HEK293 (cell line): ENCODE data around the gene AURKB.

Experiments
- EGR2 ChIP-seq: fragments of 450-650 bp; formaldehyde crosslinking; IDR thresholded peaks from 2 replicates; pipeline ENCODE4 v1.5.1; 2016; ENCODE audit warnings: low read depth, missing biosample characterization, missing genetic modification characterization
- FEZF1 ChIP-seq: fragments of 450-650 bp; formaldehyde crosslinking; IDR thresholded peaks from 2 replicates; pipeline ENCODE4 v1.5.1; 2016; ENCODE audit warnings: missing biosample characterization, missing genetic modification characterization
- GLIS2 ChIP-seq: fragments of 450-650 bp; formaldehyde crosslinking; IDR thresholded peaks from 2 replicates; pipeline ENCODE4 v1.5.1; 2016; ENCODE audit warnings: missing biosample characterization, missing genetic modification characterization
- KLF10 ChIP-seq: fragments of 450-650 bp; IDR thresholded peaks from 2 replicates; pipeline ENCODE4 v1.5.1; 2018; ENCODE audit warnings: missing biosample characterization, mild to moderate bottlenecking, missing genetic modification characterization
- OSR2 ChIP-seq: fragments of 450-650 bp; formaldehyde crosslinking; IDR thresholded peaks from 2 replicates; pipeline ENCODE4 v1.5.1; 2016; ENCODE audit warnings: missing biosample characterization, missing genetic modification characterization
- OVOL3 ChIP-seq: fragments of 450-650 bp; formaldehyde crosslinking; IDR thresholded peaks from 2 replicates; pipeline ENCODE4 v1.5.1; 2016; ENCODE audit warnings: missing biosample characterization, missing genetic modification characterization
- REPIN1 ChIP-seq: fragments of 450-650 bp; formaldehyde crosslinking; IDR thresholded peaks from 2 replicates; pipeline ENCODE4 v1.5.1; 2017; ENCODE audit warnings: missing biosample characterization, missing genetic modification characterization, low read depth
- ZBTB21 ChIP-seq: fragments of 450-650 bp; formaldehyde crosslinking; IDR thresholded peaks from 2 replicates; pipeline ENCODE4 v1.5.1; 2017; ENCODE audit warnings: missing biosample characterization, missing genetic modification characterization
- ZFHX2 ChIP-seq: fragments of 450-650 bp; formaldehyde crosslinking; conservative IDR thresholded peaks from 2 replicates; pipeline ENCODE4 v1.5.1; 2016; ENCODE audit warnings: missing biosample characterization, missing genetic modification characterization
- ZFP3 ChIP-seq: fragments of 450-650 bp; formaldehyde crosslinking; IDR thresholded peaks from 2 replicates; pipeline ENCODE4 v1.5.1; 2016; ENCODE audit warnings: low read depth, missing biosample characterization, missing genetic modification characterization
- ZNF114 ChIP-seq: fragments of 450-650 bp; formaldehyde crosslinking; IDR thresholded peaks from 2 replicates; pipeline ENCODE4 v1.5.0; 2017; ENCODE audit warnings: missing biosample characterization, missing genetic modification characterization
- ZNF23 ChIP-seq: fragments of 450-650 bp; formaldehyde crosslinking; IDR thresholded peaks from 2 replicates; pipeline ENCODE4 v1.5.1; 2016; ENCODE audit warnings: missing biosample characterization, missing genetic modification characterization, borderline replicate concordance
- ZNF248 ChIP-seq: fragments of 450-650 bp; formaldehyde crosslinking; IDR thresholded peaks from 2 replicates; pipeline ENCODE4 v1.5.1; 2017; ENCODE audit warnings: missing biosample characterization, missing genetic modification characterization
- ZNF350 ChIP-seq: fragments of 450-650 bp; formaldehyde crosslinking; IDR thresholded peaks from 2 replicates; pipeline ENCODE4 v1.5.0; 2017; ENCODE audit warnings: missing biosample characterization, mild to moderate bottlenecking, missing genetic modification characterization
- ZNF394 ChIP-seq: fragments of 450-650 bp; formaldehyde crosslinking; IDR thresholded peaks from 2 replicates; pipeline ENCODE4 v1.5.1; 2016; ENCODE audit warnings: missing biosample characterization, missing genetic modification characterization, mild to moderate bottlenecking, moderate library complexity, borderline replicate concordance
- ZNF549 ChIP-seq: fragments of 450-650 bp; IDR thresholded peaks from 2 replicates; pipeline ENCODE4 v1.5.1; 2018; ENCODE audit warnings: missing biosample characterization, missing genetic modification characterization, mild to moderate bottlenecking, inconsistent platforms, moderate library complexity
- ZNF561 ChIP-seq: fragments of 450-650 bp; IDR thresholded peaks from 2 replicates; pipeline ENCODE4 v1.5.1; 2018; ENCODE audit warnings: missing biosample characterization, missing genetic modification characterization, borderline replicate concordance
- ZNF660 ChIP-seq: fragments of 450-650 bp; IDR thresholded peaks from 2 replicates; pipeline ENCODE4 v1.5.1; 2018; ENCODE audit warnings: missing biosample characterization, mild to moderate bottlenecking, missing genetic modification characterization
- ZNF768 ChIP-seq: fragments of 450-650 bp; formaldehyde crosslinking; IDR thresholded peaks from 2 replicates; pipeline ENCODE4 v1.5.1; 2018; ENCODE audit warnings: missing biosample characterization, mild to moderate bottlenecking, missing genetic modification characterization
- TF ChIP-seq, protein P1 (sequence below): fragments of 450-650 bp; formaldehyde crosslinking; conservative IDR thresholded peaks from 2 replicates; pipeline ENCODE4 v1.5.1; 2016; ENCODE audit warnings: low read depth, missing biosample characterization, missing genetic modification characterization
- TF ChIP-seq, protein P2 (sequence below): fragments of 450-650 bp; formaldehyde crosslinking; IDR thresholded peaks from 2 replicates; pipeline ENCODE4; 2016; ENCODE audit warnings: missing biosample characterization, missing genetic modification characterization
- TF ChIP-seq, protein P3 (sequence below): fragments of 450-650 bp; formaldehyde crosslinking; optimal IDR thresholded peaks from 2 replicates; pipeline ENCODE3; 2016; ENCODE audit warnings: missing biosample characterization, mild to moderate bottlenecking, missing genetic modification characterization
- TF ChIP-seq, protein P4 (sequence below): IDR thresholded peaks from 2 replicates; pipeline ENCODE4 v1.6.1; 2011; ENCODE audit warnings: mild to moderate bottlenecking, low read depth, low read length, borderline replicate concordance
- TF ChIP-seq, protein P5 (sequence below): fragments of 450-650 bp; formaldehyde crosslinking; IDR thresholded peaks from 2 replicates; pipeline ENCODE4 v1.5.1; 2016; ENCODE audit warnings: missing biosample characterization, missing genetic modification characterization
- TF ChIP-seq, protein P6 (sequence below): fragments of 450-650 bp; formaldehyde crosslinking; IDR thresholded peaks from 2 replicates; pipeline ENCODE4 v1.5.1; 2016; ENCODE audit warnings: missing biosample characterization, missing genetic modification characterization
- TF ChIP-seq, protein P7 (sequence below): fragments of 450-650 bp; formaldehyde crosslinking; IDR thresholded peaks from 2 replicates; pipeline ENCODE4 v1.5.1; 2016; ENCODE audit warnings: missing biosample characterization, missing genetic modification characterization, borderline replicate concordance

AURKB gene

DNA sequence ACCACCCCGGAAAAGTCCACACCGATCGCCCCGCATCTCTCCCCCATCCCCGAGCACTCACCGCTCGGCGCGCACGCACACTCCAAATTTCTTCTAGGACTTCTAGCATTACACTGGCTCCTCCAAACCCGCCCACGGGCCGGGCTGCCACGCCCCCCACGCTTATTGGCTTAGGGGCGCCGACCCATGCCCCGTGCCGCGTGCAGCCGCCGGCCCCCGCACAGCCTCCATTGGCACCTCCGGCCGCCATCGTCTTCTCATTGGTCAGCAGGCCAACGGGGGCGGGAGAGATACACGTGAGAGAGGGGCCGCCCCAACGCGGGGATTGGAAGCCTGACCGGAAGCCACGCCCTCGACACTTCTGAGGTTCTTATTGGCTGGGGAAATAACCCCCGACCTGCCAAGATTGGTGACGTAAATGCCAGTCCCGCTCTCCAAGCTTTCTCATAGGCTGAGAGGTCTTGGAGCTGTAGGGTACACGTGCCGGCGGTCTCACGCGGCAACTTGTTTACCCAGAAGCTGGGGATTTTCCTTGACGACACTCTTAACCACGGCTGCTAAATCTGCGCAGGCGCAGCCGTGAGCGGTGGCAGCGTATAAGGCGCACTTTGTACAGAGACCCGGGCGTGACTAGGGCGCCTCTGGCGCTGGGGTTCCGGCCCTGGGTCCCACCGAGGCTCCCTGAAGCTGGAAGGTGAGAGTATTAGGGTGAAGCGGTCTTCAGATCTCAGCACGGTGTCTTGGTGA, 54.0 kb downstream of the AURKB start (continued):
- TF ChIP-seq, protein P1, sequence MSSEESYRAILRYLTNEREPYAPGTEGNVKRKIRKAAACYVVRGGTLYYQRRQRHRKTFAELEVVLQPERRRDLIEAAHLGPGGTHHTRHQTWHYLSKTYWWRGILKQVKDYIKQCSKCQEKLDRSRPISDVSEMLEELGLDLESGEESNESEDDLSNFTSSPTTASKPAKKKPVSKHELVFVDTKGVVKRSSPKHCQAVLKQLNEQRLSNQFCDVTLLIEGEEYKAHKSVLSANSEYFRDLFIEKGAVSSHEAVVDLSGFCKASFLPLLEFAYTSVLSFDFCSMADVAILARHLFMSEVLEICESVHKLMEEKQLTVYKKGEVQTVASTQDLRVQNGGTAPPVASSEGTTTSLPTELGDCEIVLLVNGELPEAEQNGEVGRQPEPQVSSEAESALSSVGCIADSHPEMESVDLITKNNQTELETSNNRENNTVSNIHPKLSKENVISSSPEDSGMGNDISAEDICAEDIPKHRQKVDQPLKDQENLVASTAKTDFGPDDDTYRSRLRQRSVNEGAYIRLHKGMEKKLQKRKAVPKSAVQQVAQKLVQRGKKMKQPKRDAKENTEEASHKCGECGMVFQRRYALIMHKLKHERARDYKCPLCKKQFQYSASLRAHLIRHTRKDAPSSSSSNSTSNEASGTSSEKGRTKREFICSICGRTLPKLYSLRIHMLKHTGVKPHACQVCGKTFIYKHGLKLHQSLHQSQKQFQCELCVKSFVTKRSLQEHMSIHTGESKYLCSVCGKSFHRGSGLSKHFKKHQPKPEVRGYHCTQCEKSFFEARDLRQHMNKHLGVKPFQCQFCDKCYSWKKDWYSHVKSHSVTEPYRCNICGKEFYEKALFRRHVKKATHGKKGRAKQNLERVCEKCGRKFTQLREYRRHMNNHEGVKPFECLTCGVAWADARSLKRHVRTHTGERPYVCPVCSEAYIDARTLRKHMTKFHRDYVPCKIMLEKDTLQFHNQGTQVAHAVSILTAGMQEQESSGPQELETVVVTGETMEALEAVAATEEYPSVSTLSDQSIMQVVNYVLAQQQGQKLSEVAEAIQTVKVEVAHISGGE (tag by site-specific recombination): peak; percentile 96
- TF ChIP-seq OSR2 (tag by site-specific recombination) (peak; percentile 85), ZNF768 (tag by site-specific recombination) (no peak), ZNF394 (tag by site-specific recombination) (peak; percentile 62; the same call in 1 of the 2 replicates), EGR2 (tag by site-specific recombination) (peak; percentile 98), ZNF114 (no peak), ZNF660 (tag by site-specific recombination) (peak; percentile 73; the same call in 1 of the 2 replicates), ZFHX2 (tag by site-specific recombination) (peak; percentile 99), ZNF23 (tag by site-specific recombination) (no peak), ZBTB21 (tag by site-specific recombination) (peak; percentile 72), ZNF549 (tag by site-specific recombination) (no peak), ZFP3 (tag by site-specific recombination) (no peak), FEZF1 (no peak), REPIN1 (tag by site-specific recombination) (no peak), ZNF350 (no peak), OVOL3 (tag by site-specific recombination) (no peak), ZNF248 (tag by site-specific recombination) (no peak), GLIS2 (tag by site-specific recombination) (peak; percentile 94), KLF10 (peak; percentile 100), ZNF561 (no peak; the same call in 1 of the 2 replicates)
- TF ChIP-seq, protein P2, sequence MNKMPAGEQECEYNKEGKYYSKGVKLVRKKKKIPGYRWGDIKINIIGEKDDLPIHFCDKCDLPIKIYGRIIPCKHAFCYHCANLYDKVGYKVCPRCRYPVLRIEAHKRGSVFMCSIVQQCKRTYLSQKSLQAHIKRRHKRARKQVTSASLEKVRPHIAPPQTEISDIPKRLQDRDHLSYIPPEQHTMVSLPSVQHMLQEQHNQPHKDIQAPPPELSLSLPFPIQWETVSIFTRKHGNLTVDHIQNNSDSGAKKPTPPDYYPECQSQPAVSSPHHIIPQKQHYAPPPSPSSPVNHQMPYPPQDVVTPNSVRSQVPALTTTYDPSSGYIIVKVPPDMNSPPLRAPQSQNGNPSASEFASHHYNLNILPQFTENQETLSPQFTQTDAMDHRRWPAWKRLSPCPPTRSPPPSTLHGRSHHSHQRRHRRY (tag by site-specific recombination): no peak
- TF ChIP-seq, protein P3, sequence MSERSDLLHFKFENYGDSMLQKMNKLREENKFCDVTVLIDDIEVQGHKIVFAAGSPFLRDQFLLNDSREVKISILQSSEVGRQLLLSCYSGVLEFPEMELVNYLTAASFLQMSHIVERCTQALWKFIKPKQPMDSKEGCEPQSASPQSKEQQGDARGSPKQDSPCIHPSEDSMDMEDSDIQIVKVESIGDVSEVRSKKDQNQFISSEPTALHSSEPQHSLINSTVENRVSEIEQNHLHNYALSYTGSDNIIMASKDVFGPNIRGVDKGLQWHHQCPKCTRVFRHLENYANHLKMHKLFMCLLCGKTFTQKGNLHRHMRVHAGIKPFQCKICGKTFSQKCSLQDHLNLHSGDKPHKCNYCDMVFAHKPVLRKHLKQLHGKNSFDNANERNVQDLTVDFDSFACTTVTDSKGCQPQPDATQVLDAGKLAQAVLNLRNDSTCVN (tag by site-specific recombination): peak; percentile 72
- TF ChIP-seq, protein P4, sequence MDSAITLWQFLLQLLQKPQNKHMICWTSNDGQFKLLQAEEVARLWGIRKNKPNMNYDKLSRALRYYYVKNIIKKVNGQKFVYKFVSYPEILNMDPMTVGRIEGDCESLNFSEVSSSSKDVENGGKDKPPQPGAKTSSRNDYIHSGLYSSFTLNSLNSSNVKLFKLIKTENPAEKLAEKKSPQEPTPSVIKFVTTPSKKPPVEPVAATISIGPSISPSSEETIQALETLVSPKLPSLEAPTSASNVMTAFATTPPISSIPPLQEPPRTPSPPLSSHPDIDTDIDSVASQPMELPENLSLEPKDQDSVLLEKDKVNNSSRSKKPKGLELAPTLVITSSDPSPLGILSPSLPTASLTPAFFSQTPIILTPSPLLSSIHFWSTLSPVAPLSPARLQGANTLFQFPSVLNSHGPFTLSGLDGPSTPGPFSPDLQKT: 0 out of 2 replicates have a peak, but pooled peaks have one; percentile 46
- TF ChIP-seq, protein P5, sequence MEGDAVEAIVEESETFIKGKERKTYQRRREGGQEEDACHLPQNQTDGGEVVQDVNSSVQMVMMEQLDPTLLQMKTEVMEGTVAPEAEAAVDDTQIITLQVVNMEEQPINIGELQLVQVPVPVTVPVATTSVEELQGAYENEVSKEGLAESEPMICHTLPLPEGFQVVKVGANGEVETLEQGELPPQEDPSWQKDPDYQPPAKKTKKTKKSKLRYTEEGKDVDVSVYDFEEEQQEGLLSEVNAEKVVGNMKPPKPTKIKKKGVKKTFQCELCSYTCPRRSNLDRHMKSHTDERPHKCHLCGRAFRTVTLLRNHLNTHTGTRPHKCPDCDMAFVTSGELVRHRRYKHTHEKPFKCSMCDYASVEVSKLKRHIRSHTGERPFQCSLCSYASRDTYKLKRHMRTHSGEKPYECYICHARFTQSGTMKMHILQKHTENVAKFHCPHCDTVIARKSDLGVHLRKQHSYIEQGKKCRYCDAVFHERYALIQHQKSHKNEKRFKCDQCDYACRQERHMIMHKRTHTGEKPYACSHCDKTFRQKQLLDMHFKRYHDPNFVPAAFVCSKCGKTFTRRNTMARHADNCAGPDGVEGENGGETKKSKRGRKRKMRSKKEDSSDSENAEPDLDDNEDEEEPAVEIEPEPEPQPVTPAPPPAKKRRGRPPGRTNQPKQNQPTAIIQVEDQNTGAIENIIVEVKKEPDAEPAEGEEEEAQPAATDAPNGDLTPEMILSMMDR: peak; percentile 34
- TF ChIP-seq, protein P6, sequence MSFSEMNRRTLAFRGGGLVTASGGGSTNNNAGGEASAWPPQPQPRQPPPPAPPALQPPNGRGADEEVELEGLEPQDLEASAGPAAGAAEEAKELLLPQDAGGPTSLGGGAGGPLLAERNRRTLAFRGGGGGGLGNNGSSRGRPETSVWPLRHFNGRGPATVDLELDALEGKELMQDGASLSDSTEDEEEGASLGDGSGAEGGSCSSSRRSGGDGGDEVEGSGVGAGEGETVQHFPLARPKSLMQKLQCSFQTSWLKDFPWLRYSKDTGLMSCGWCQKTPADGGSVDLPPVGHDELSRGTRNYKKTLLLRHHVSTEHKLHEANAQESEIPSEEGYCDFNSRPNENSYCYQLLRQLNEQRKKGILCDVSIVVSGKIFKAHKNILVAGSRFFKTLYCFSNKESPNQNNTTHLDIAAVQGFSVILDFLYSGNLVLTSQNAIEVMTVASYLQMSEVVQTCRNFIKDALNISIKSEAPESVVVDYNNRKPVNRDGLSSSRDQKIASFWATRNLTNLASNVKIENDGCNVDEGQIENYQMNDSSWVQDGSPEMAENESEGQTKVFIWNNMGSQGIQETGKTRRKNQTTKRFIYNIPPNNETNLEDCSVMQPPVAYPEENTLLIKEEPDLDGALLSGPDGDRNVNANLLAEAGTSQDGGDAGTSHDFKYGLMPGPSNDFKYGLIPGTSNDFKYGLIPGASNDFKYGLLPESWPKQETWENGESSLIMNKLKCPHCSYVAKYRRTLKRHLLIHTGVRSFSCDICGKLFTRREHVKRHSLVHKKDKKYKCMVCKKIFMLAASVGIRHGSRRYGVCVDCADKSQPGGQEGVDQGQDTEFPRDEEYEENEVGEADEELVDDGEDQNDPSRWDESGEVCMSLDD (tag by site-specific recombination): peak; percentile 88
- TF ChIP-seq, protein P7, sequence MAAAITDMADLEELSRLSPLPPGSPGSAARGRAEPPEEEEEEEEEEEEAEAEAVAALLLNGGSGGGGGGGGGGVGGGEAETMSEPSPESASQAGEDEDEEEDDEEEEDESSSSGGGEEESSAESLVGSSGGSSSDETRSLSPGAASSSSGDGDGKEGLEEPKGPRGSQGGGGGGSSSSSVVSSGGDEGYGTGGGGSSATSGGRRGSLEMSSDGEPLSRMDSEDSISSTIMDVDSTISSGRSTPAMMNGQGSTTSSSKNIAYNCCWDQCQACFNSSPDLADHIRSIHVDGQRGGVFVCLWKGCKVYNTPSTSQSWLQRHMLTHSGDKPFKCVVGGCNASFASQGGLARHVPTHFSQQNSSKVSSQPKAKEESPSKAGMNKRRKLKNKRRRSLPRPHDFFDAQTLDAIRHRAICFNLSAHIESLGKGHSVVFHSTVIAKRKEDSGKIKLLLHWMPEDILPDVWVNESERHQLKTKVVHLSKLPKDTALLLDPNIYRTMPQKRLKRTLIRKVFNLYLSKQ: no peak
